Measurements from ENCODE around the gene LAMTOR2. TPM values are rescaled to one million over a fixed set of nuclear protein-coding genes. Genes with fewer than 3 reads are reported as not detected.

LAMTOR2 gene
- polyA plus RNA-seq, 1 donor (not counting 4 experiments of a cell fraction or from before 2014, with no cell fraction given), result 67.5 TPM

DNA sequence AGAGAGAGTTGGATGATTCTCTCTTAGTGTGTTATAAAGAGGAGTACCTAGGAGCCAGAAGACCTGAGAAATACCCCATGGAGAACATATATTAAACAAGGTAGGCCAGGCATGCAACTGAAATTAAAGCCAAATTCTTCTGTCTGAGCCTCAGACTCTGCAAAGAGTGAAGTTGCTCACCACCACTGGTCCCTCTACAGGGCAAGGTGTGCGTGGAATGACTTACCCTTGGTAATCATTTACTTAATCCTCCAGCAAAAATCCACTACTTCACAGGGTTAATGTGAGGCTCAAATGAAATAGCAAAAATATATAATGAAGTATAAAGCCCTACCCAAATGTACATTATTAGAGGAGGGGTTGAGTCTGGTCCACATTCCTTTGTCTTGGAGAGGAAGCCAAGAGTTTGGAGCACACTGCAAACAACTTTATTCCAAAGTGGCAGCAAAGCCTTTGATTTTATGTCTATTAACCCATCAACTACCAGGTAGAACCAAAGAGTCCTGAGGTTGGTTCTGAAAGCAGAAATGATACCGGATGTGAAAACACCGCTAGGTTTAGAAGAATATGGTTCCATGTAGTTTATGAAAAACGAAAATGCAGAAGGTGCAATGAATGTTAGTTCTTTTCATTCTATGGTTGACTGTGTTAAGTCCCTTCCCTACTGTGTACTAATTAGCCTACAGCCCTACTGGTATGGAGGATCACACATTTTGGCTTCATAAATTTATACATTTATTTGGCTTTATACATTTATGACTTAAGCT lies 42.3 kb upstream of the LAMTOR2 start:
- FAIRE-seq (no peak), DNase-seq (ENCODE audit: low read depth, low spot score) (no peak)
- peaks cover 4% of the 10 kb centered on the region for H3K79me2 ChIP-seq (ENCODE audit: control insufficient read depth, insufficient read depth, low read length)
- H3K4me3 ChIP-seq (ENCODE audit: control insufficient read depth in 2 of 3, extremely low read depth in 1 of 3, insufficient read depth in 2 of 3, low read depth in 1 of 3, low read length in 3 of 3), result no peak overlapping the region
- no peaks in the 10 kb centered on the region for H3K27me3 ChIP-seq (ENCODE audit: control insufficient read depth, extremely low read depth, insufficient read depth, low read length)
- no peak overlapping the region for H3K9ac ChIP-seq (ENCODE audit: control insufficient read depth, extremely low read depth, insufficient read depth, low read length)
- no peaks in the 10 kb centered on the region for H3K4me1 ChIP-seq (ENCODE audit: control insufficient read depth, extremely low read depth, insufficient read depth, low read length)
- no peaks in the 10 kb centered on the region for H3K9me1 ChIP-seq (ENCODE audit: control insufficient read depth, extremely low read depth, insufficient read depth, low read length)
- dilution Hi-C loops (cut with MboI; ENCODE audit: extremely low pct_ligation_motif_present, low sequenced_read_pairs), result no loop called here
- no peak overlapping the region for H3K4me2 ChIP-seq (ENCODE audit: control insufficient read depth, extremely low read depth, insufficient read depth, low read depth, low read length)
- H3K9me3 ChIP-seq (ENCODE audit: control insufficient read depth, low read depth, low read length), result no peaks in the 10 kb centered on the region
- no peak overlapping the region for H2AFZ ChIP-seq (ENCODE audit: control insufficient read depth, low read length)
- TF ChIP-seq EZH2 (IDR thresholded peaks at IDR 0.05; ENCODE audit: low read length), result no peak
- TF ChIP-seq, protein P1, sequence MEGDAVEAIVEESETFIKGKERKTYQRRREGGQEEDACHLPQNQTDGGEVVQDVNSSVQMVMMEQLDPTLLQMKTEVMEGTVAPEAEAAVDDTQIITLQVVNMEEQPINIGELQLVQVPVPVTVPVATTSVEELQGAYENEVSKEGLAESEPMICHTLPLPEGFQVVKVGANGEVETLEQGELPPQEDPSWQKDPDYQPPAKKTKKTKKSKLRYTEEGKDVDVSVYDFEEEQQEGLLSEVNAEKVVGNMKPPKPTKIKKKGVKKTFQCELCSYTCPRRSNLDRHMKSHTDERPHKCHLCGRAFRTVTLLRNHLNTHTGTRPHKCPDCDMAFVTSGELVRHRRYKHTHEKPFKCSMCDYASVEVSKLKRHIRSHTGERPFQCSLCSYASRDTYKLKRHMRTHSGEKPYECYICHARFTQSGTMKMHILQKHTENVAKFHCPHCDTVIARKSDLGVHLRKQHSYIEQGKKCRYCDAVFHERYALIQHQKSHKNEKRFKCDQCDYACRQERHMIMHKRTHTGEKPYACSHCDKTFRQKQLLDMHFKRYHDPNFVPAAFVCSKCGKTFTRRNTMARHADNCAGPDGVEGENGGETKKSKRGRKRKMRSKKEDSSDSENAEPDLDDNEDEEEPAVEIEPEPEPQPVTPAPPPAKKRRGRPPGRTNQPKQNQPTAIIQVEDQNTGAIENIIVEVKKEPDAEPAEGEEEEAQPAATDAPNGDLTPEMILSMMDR (optimal IDR thresholded peaks at IDR 0.05 in 1 of 3, IDR thresholded peaks at IDR 0.05 in 1 of 3, conservative IDR thresholded peaks at IDR 0.05 in 1 of 3; ENCODE audit: extremely low read depth in 1 of 3, insufficient read depth in 2 of 3, low read length in 3 of 3), result no peak
- H4K20me1 ChIP-seq (ENCODE audit: control insufficient read depth, extremely low read depth, insufficient read depth, low read length), result no peaks in the 10 kb centered on the region
- peaks cover 25 to 29% of the 10 kb centered on the region in 2 experiments for H3K36me3 ChIP-seq (ENCODE audit: control insufficient read depth in 2 of 2, extremely low read depth in 1 of 2, insufficient read depth in 2 of 2, low read length in 2 of 2)
- H3K27ac ChIP-seq (ENCODE audit: control insufficient read depth, insufficient read depth, low read length), result no peak overlapping the region

DNA sequence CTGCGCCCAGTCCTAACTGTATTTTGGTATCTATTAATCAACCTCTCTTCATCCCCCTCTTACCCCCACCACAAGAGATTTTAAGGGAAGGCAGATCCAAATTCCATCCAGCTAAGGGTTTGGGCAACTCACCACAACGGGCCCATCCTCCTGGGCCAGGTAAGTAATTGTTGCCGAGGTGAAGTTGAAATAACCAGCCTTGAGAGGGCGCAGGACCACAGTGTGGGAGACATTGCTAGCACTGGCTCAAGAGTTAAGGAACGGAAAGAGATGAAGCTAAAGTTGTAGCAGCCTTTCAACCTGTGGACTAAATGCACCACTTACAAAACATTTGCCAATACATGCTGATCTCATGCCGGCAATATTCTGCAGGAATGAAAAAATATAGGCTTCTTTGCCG lies 39.8 kb upstream of the LAMTOR2 start:
- Histone ChIP-seq H3K4me2 (ENCODE audit: control insufficient read depth, extremely low read depth, insufficient read depth, low read depth, low read length) (no peak overlapping the region), H2AFZ (ENCODE audit: control insufficient read depth, low read length) (no peak overlapping the region), H3K27me3 (ENCODE audit: control insufficient read depth, extremely low read depth, insufficient read depth, low read length) (no peaks in the 10 kb centered on the region), H3K36me3 (ENCODE audit: control insufficient read depth in 2 of 2, extremely low read depth in 1 of 2, insufficient read depth in 2 of 2, low read length in 2 of 2) (peaks cover 24 to 25% of the 10 kb centered on the region in 2 experiments), H3K9me1 (ENCODE audit: control insufficient read depth, extremely low read depth, insufficient read depth, low read length) (no peaks in the 10 kb centered on the region), H3K9ac (ENCODE audit: control insufficient read depth, extremely low read depth, insufficient read depth, low read length) (no peak overlapping the region), H3K9me3 (ENCODE audit: control insufficient read depth, low read depth, low read length) (no peaks in the 10 kb centered on the region), H4K20me1 (ENCODE audit: control insufficient read depth, extremely low read depth, insufficient read depth, low read length) (no peaks in the 10 kb centered on the region), H3K27ac (ENCODE audit: control insufficient read depth, insufficient read depth, low read length) (no peak overlapping the region), H3K4me3 (ENCODE audit: control insufficient read depth in 2 of 3, extremely low read depth in 1 of 3, insufficient read depth in 2 of 3, low read depth in 1 of 3, low read length in 3 of 3) (no peak overlapping the region), H3K4me1 (ENCODE audit: control insufficient read depth, extremely low read depth, insufficient read depth, low read length) (peaks cover 3% of the 10 kb centered on the region), H3K79me2 (ENCODE audit: control insufficient read depth, insufficient read depth, low read length) (peaks cover 17% of the 10 kb centered on the region)
- FAIRE-seq (no peak), DNase-seq (ENCODE audit: low read depth, low spot score) (no peak)
- no peak for TF ChIP-seq EZH2 (IDR thresholded peaks at IDR 0.05; ENCODE audit: low read length)
- dilution Hi-C loops (cut with MboI; ENCODE audit: extremely low pct_ligation_motif_present, low sequenced_read_pairs), result no loop called here

Measured in keratinocyte (primary cell).